Stimulated activated CD4-positive, alpha-beta T cell treated with anti-CD3 and anti-CD28 coated beads, Interleukin-4, amount 100 ng/mL, for 1 hour (primary cell): ENCODE measurements around the gene LGALS13.

Source experiments
- DNase-seq: peaks from one replicate; pipeline ENCODE4 v3.0.0-alpha.2; 2020

LGALS13 gene, protein sequence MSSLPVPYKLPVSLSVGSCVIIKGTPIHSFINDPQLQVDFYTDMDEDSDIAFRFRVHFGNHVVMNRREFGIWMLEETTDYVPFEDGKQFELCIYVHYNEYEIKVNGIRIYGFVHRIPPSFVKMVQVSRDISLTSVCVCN

DNA sequence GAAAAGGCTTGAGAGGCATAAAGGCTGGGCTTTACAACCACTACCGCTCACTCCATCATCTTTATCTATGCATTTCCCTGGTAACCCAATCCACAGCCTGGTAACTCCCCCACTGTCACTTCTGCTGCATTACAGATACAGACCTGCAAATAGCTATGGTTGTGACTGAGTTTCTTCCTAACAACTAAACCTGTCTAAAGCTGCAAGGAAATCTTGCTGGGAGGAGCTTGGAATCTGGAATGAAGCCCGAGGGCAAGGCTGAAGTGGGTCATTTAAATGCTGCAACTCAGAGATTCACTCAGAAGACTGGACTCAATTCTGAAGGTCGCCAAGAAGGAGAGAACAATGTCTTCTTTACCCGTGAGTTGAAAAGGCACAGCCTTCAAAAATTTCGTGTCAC lies at the start of gene LGALS13:
TSS of gene LGALS13 (plus strand) at position 301 of the 400 bp plus-strand sequence. CDS start at position 346, 45 bp downstream.
- DNase-seq = no peak

DNA sequence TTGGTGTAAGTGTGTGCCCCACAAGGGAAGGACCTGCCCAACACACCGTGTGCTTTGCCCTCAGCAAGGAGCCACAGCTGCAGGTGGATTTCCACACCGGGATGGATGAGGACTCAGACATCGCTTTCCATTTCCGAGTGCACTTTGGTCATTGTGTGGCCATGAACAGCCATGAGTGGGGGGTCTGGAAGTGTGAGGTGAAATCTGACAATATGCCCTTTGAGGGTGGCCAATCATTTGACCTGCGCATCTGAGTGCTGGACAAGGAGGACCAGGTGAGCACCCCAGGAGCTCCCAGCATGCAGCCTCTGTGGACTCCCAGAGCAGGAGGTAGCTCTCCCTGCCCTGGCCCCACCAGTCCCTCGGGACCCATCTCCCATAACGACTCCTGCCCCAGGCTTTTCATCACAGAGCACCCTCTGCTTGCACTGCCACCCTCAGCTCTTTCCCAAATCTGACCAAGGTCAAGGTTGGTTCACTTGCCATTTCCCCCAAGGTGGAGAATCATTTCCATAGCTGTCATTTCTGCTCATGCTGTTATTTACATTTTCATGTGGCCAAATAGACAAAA lies 49.2 kb upstream of the LGALS13 start:
- DNase-seq = no peak

DNA sequence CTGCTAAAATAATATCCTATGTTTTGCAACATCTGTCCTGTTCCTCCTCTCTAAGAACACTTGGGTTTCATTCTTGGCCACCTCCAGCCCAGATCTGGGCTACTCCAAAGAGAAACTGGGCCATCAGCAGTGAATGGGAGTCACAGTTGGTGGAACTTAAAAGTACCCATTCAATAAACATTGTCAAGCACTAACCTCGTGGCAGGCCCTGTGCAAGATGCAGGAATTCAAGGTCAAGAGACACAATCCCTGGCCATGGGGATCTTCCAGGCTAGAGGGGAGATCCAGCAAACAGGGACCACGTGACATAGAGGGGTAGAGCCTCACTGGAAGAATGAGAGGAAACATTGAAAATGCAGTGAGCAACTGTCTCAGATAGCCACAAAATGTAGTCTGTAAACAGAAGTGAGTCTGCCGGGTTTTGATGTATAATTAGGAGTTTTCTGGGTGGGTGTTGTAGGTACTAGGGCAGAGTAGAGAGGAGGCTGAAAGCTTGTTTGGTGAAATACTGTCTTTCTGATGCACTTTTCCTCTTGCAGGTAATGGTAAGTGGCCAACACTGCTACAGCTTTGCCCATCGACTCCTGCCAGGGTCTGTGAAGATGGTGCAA lies 47.5 kb upstream of the LGALS13 start:
- no peak for DNase-seq

DNA sequence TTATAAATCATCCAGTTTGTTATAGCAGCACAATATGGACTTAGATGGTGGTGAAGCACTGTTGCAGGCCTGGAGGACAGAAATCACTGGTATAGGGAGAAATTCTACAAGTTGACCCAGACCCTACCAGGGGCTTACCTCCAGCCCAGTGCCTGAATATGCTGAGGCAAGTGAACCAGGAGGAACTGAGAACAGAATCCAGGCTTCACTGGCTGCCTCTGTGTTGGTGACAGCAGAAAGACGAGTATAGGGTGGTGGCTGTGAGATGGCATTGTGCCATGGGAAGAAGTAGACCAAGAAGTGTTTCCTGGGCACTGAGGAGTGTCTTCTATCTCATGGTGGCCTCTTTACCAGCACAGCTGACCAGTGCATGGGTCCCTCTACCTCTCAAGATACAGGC lies 46.4 kb upstream of the LGALS13 start:
- no peak for DNase-seq

DNA sequence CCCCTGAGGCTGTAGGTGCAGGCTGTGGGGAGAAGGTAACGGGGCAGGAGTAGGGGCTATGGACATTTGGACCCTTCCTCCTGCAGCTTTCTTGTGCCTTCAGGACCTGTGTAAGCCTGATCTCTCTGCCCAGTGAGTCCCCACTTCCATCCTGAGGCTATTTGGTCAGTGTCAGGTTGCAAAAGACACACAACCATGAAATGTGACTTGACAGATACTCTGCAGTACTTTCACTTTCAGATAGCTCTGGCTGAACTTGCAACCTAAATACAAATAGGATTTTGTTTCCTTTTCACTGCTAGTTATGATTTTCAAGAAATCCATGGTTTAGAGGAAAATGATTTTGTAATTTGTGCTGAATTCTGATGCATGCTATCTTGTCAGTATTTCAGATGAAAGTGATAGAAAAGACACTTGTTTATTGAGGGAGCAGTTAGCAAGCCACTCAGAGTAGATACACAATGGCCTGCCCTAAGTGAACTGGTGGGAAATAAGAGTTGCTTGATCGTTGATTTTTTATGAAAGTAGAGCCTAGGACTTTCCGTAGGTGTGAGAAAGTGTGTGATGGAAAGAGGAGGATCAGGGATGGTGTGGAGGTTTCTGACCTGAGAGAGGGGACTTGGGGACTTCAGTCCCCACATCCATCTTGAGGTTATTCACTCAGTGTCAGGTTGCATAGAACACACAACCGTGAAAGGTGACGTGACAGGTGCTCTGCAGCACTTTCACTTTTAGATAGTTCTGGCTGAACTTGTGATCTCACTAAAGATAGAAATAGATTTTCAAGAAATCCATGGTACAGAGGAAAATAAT lies 44.3 kb upstream of the LGALS13 start:
- DNase-seq = no peak

DNA sequence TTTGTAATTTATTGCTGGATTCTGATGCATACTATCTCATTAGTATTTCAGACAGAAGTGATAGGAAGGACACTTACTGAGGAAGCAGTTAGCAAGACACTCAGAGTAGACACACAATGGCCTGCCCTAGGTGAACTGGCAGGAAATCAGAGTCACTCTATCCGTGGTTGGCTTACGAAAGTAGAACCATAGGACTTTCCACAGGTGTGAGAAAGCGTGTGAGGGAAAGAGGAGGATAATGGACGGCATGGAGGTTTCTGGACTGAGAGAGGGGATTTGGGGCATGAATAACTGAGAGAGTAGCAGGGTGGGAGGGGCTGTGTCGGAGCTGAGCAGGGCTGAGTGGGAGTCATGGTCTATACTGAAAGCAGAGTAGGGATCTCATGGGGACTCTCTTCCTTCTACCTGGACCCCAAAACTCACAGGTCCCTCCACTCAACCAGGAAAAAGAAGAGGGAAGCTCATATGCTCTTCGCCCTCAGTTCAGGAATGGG lies 43.7 kb upstream of the LGALS13 start:
- DNase-seq = no peak

DNA sequence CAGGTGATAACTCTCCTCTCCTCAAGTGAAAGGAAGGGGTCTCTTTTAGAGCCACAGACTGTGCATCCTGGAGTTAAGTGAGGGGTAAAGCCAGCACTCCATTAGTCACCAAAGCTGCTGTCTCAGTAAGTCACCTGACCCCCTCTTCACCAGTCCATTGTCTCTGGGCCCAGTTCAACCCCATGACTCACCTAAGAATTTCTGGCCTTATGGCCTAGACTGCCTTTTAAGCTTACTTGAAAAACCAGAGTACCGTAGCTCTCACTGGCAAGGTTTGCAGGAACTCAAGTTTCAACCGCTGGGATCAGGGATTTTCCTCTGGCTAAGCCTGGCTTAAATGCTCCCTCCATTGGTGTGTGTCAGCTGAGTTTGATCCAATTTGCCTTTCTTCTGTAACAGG lies 38.9 kb upstream of the LGALS13 start:
- no peak for DNase-seq

DNA sequence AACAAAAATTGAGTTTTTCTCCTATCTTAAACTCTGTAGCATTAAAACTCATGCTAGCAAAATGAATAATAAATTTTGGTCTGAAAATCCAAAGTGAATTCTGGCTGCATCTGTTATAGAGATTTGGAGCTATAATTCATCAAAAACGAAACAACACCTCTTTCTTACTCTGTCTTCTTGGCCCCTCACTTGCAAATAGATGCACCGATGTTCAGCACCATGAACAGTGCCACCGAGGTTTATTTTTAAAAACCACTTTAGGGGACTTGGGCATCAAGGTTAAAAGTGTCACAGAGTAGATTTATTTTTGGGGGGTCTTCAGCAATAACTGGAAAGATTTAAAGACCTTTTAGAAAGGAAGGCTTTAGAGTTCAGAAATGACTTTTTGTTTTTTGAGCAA lies 36.3 kb upstream of the LGALS13 start:
- no peak for DNase-seq

DNA sequence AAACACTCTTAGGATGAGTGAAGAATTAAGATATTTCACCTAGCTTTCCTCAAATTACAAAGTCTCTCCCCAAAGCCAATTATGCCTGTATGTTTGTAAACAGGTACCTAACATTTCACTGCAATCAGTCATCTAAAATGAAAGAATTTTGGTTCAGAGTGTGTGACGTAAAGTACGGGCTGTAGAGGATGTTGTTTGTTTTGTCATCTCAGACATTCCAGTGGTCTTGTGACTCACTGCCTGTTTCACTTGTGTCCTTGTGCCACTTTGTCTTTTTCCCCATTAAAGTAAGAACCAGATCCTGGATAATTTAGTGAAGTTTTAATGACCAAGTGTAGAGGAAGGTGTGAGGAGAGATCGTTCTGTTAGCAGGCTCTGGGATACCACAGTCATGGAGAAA lies 33.7 kb upstream of the LGALS13 start:
- no peak for DNase-seq

DNA sequence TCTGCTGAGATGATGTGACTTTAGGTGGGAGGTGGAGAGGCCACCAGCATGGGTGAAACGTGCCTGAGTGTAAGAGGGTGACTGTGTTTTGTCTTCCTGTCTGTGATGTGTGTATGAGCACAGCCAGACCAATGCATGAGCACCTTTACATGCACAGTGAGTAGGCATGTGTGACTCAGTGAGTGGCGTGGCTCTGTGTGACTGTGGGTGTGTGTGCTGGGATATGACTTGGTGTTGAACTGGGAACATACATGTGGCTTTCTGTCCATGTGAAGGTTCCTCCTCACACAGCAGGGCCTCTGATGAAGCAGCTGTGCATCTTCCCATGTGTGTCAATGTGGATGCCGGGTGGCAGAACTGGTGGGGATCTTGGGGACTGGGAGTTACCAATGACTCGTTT lies 19.9 kb upstream of the LGALS13 start:
- peak; percentile 9 for DNase-seq

DNA sequence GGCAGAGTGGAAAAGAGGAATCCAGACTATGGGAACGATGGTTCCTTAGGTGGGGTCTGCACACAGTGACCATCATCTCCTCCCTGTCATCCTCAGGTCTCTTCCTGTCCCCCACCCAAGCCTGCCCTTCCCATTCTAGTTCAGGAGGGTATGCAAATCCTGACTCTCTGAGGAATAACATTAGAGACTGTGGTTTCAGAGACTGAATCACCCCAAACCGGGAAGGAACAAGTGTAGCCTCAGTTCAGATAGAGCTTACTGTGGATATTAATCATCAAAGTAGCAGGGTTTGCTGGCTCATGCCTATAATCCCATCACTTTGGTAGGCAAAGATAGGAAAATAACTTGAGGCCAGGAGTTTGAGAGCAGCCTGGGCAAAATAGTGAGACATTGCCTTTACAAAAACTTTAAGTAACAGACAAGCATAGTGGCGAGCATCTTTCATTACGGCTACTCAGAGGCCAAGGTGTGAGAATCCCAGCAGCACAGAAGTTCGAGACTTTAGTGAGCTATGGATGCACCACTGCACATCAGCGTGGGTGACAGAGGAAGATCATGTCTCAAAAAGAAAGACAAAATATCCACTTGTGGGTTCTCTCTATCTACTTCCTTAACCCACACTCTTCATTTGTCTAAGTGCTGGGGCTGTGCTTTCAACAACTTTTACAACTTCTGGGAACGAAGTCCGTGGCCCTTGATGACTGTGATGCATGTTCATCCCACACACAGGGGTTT lies 19.3 kb upstream of the LGALS13 start:
- DNase-seq = no peak

DNA sequence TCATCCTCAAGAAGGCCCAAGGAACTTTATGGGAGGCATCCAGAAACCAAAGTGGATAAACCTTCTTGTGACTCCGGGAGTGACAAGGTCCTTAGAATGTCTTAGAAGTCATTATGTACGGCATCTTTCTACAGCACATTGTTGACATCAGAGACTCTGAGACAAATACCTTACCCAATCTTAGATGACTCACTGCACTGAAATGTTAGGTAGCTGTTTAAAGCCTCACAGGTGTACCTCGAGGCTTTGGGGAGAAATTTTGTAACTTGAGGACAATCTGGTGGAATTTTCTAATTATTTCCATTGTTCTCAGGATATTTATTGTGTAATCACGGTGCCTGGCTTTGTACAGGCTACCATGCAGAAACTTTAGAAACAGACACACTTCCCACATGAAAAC lies 14.8 kb upstream of the LGALS13 start:
- no peak for DNase-seq

DNA sequence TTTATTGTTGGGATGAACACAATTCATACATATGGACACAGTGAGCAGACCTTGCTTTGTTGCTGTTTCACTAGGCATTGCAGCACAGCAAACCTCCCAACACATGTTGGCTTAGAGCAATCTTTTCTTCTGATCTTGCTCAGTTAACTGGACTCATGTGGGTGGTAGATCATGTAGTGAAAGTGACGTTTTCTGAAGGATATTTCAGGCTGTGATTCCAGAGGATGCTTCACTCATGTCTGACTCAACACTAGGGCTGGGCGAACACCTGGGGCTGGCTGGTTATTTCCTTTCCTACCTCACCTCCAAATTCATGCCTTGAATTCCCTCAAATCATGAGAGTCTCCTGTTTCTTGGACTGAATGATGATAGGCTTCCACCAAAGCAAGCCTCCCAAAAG lies 14.3 kb upstream of the LGALS13 start:
- no peak for DNase-seq

DNA sequence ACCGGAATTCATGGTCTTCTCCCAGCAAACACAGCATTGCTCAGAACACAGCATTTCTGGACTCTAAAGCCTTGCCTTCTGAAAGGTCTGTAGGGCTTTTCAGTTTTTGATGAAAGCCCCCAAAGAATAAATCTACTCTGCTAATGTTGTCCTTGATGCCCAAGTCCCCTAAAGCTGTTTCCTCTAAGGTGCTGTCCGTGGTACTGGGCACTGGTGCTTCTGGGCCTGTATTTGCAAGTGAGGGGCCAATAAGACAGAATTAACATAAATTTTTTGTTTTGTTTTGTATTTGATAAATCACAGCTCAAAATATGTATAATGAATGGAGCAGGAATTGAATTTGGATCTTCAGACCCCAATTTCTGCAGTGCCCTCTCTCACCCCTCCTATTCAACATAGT lies 12.1 kb upstream of the LGALS13 start:
- DNase-seq = no peak

DNA sequence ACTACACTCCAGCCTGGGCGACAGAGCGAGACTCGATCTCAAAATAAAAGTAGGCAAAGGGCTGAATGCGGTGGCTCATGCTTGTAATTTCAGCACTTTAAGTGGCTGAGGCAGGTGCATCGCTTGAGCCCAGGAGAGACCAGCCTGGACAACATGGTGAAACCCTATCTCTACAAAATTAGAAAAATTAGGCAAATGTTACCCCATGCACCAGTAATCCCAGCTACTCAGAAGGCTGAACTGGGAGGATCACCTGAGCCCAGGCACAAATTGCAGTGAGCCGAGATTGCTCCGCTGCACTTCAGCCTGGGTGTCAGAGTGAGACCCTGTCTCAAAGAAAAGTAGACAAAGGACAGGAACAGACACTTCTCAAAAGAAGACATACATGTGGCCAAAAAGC lies 9.9 kb upstream of the LGALS13 start:
- no peak for DNase-seq

DNA sequence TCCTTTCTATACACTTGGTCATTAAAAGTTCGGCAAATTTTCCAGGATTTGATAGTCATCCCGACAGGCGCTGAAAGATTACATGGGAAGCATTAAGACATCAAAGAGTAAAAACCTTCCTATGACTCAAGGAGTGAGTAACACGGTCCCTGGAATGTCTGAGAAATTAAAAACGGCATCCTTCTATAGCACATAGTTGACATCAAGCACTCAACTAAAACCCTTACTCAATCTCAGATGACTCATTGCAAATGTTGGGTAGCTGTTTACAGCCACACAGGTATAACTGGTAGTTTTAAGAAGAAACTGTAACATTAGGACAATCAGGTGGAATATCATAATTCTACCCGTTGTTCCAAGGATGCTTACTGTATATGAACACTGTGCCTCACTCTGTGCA lies 6.4 kb upstream of the LGALS13 start:
- no peak for DNase-seq

DNA sequence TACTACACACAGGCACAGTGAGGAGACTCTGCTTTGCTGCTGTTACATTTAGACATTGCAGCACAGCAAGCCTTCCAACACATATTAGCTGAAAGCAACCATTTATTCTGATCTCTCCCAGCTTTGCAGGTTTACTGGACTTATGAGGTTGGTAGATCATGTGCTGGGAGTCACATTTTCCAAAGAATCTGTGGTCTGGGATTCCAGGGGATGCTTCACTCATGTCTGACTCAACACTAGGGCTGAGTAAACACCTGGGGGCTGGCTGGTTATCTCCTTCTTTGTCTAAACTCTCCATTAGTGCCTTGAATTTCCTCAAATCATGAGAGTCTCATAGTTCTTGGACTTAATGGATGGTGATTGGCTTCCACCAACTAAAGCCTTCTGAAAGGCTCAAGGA lies 5.4 kb upstream of the LGALS13 start:
- no peak for DNase-seq

DNA sequence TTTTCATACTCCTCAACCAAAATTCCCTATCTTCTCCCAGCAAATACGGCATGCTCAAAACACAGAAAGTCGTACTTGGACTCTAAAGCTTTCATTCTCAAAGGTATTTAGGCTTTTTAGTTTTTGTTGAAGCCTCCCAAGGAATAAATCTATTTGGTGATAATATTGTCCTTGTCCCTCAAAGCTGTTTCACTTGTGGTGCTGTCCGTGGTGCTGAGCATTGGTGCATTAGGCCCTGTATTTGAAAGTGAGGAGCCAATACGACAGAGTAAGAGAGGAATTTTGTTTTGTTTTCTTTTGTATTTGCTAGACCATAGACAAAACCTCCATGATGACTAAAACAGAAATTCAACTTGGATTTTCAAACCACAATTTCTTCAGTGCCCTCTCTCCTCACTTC lies 3.2 kb upstream of the LGALS13 start:
- DNase-seq = peak; percentile 28

DNA sequence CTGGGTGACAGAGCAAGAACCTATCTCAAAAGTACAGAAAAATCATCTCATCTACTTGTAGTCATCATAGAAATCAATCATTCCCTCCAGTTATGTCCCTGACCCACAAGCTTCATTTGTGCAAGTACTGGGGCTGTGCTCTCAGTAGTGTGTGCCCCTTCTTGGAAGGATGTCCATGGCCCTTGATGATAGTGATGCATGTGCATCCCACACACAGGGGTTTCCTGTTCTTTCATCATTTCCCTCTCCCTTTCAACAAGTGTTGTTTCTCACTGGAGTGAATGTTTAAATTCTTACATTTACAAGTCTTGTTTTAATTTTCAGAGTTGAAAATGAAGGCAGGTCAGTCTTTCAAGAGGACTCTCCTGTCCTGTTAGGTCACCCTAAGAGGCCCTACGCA lies 1.5 kb downstream of the LGALS13 start:
- no peak for DNase-seq

DNA sequence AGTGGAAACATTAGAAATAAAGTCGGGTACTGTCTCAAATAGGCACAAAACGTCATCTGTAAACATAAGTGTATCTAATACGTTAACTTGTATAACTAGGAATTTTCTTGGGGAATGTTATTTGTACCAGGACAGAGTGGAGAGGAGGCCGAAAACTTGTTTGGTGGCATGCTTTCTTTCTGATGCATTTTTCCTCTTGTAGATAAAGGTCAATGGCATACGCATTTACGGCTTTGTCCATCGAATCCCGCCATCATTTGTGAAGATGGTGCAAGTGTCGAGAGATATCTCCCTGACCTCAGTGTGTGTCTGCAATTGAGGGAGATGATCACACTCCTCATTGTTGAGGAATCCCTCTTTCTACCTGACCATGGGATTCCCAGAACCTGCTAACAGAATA lies 4.7 kb downstream of the LGALS13 start:
- no peak for DNase-seq

DNA sequence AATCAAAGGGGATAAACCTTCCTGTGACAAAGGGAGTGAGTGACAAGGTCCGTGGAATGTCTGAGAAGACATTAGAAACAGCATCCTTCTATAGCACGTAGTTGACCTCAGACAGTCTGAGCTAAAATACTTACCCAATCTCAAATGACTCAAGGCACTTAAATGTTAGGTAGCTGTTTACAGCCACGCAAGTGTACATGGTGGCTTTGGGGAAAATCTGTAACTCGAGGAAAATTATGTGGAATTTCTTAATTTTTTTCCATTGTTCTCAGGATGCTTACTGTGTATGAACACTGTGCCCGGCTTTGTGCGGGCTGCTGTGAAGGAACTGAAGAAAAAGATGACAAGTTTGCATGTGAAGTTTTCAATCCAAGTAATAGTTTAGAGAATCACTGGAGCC lies 5.2 kb downstream of the LGALS13 start:
- no peak for DNase-seq

DNA sequence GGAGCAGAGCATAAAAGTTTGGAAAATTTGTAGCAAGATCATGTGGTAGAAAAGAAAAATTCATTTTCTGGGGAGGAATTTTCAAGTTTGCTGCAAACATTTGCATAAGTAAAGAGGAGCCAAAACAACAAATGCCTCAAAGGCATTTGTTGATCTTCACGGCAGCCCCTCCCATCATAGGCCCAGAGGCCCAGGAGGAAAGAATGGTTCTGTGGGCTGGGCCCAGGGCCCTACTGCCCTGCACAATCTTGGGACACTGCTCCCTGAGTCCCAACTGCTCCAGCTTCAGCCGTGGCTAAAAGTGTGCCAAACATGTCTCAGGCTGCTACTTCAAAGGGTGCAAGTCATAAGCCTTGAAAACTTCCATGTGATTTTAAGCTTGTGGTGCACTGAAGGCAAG lies 11.3 kb downstream of the LGALS13 start:
- no peak for DNase-seq

DNA sequence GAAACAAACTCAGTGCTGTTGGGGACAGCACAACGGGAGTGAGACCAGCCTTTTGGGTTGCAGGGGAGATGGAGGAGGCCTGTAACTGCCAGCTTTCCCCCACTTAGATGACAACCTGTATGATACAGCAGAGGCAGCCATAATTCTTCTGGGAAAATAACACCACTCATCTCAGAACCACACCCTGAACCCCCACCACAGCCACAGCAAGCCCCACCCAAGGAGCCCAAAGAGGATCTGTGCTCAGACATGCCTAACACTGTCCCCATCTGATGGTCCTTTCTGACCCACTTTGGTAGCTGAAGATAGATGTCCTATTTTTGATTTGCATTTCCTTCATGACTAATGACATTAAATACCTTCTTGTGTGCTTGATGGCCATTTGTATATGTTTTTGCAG lies 15.4 kb downstream of the LGALS13 start:
- no peak for DNase-seq
